HG02884 (cell line): ENCODE results near the gene MYO1D.
"Not testable (repeated sequence)": the region's sequence is repeated elsewhere in the genome, so short reads cannot be mapped to it uniquely, and the experiment has no call there.

Source experiments
- ATAC-seq: cut with Tn5 transposase; IDR thresholded peaks from one replicate; pipeline ENCODE4 v1.9.1; 2021; ENCODE audit warnings: mild to moderate bottlenecking, moderate library complexity; ENCODE audit not compliant: unreplicated experiment

The MYO1D gene

DNA sequence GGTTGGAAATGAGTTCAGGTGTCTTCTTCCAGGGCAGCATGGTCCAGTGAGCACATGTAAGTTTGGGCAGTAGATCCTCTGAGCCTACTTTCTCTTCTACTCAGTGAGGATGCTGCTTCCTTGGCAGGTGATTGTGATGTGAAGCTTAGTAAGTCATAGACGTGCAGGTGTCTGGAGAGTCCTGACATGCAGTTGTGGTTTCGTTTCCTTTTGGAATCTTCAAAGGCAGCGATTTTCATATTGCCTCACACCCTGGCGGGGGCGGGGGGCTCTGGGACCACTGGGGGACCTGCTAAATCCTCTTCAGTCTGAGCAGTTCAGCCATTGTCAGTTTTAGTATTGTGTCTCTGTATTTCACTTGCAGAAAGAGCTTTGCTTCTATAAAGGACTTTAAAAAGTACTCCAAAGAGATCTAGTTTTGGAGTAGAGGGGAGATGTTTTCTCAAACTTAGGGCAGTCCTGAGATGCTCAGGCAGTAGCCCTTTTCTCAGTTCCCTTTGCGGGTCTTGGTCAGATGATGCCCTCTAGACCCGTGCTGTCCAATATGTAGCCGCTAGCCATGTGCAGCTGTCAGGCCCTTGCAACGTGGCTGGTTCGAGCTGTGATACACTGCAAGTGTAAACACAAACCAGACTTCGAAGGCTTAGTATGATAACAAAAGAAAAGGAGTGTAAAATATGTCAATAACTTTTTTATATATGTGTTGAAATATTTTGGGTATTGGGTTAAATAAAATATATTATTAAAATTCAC is 394.2 kb downstream of the MYO1D start:
- ATAC-seq = no peak

DNA sequence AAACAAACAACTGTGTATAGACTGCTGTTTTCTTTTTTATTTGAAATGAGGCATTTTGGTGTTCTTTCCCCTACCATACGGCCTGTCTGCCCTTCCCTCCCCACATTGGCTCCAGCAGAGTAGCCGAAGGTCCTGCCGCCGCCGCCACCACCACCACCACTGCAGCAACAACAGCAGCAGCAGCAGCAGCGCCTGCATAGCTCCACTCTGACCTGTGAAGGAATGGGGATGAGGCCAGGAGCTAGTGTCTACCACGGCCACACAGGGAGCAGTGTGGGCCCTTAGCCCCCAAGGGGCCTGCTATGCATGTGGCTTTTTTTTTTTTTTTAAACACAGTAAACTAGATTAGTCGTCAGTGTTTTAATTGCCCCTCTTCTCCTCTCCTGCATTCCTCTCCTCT is 395.7 kb downstream of the MYO1D start:
- no peak for ATAC-seq

DNA sequence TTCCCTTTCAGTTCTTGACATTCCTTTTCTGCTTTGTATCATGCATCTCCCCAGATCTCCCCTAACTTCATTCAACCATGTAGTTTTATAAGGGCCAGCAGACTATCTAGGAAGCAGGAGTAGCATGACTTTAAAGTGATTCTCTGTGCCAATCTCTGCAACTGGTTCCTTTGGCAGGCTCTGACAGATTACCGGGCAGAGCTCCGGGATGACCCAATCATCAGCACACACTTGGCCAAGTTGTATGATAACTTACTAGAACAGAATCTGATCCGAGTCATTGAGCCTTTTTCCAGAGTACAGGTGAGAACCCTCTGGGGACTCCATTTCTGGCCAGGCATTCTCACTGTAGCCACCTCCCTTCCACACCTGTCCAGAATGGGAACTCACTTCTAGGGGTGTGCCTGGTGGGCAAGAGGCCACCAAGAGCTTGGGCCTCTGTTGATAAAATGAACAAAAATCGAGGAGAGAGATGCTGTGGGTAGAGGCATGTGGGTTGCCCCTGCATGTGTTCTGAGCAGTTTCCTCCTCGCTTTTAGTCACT is 397.8 kb downstream of the MYO1D start:
- ATAC-seq = no peak

DNA sequence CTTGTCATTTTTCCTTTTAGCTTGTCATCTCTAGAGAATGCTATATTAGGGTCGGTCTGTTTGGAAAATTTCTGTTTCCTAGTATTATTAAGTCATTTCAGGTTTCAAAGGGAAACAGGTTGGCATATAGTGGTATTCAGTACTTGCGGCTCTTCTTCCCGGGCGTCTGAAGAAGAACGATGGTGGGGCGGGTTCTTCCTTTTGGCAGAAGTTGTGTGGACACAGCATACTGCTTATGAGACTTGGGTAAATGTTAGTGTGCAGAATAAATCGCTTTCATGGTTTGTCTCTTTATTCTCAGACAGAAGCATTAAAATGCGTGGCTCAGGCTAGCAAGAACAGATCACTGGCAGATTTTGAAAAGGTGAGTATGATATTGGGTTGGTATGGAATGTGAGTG is 399.7 kb downstream of the MYO1D start:
- ATAC-seq = no peak

DNA sequence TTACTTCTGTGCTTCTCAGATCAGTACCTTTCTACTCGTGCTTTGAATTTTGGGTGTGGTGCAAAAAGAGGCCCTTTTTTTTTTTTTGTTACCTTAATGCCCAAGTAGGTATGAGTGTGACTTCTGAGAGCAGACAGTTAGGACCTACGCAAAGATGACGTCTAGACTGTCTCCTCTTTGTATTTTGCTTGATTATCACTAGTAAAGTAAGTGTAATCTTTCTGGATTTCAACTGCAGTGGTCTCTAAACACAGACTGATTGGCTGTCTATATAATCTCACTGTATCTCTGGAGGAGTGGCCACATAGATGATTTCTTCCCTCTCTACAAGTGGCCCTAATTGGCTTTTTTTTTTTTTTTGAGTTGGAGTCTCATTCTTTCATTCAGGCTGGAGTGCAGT is 401.7 kb downstream of the MYO1D start:
- ATAC-seq = no peak

DNA sequence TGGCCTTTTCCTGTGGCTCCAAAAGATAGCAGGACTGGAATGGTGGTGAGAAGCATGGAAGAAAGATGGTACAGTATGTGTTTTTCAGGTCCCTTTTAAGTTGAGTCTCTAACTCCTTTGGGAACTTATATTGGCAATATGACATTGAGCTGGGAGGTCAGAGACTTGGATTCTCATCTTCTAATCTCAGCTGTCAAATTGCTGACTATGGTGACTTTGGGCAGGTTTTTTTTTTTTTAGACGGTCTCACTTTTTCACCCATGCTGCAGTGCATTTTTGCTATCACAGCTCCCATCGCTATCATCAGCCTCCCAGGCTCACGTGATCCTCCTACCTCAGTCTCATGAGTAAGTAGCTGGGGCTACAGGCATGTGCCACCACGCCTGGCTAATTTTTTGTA is 405.3 kb downstream of the MYO1D start:
- no peak for ATAC-seq

DNA sequence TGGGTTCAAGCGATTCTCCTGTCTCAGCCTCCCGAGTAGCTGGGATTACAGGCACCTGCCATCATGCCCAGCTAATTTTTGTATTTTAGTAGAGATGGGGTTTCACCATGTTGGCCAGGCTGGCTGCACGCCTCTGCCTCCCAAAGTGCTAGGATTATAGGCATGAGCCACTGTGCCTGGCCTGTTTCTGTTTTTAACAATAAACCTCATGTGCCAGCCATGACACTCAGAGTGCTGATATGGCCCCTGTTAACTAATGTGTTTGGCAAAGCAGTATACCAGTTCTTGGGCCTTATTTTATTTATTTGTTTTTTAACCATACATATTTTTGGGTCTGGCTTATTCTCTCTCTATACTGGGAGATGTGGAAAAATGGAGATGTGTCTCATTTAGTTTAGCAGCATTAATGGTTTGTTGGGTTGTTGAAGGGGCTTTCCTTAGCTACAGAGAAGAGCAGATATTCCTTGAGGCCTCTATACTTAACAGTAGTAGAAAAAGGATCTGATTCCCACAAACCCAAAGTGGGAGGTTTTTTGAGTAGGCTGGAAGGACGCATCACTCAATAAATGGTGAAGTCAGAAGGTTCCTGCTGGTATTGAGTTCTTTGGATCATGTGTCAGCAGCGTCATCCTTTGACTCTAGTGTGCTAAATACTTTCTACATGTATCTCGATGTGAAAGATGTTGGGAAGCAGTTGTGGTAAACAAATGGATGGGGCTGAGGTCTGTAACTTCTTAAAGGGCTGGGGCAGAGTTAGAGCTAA is 406.3 kb downstream of the MYO1D start:
- ATAC-seq = no peak

DNA sequence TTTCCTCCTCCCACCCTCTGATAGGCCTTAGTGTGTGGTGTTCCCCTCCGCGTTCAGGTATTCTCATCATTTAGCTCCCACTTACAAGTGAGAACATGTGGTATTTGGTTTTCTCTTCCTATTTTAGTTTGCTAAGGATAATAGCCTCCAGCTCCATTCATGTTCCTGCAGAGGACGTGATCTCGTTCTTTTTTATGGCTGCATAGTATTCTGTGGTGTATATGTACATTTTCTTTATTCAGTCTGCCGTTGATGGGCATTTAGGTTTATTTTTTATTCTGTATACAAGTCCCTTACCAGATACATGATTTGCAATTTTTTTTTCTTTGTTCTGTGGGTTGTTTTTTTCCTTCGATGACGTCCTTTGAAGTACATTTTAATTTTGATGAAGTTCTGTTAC is 409.0 kb downstream of the MYO1D start:
- ATAC-seq = no peak

DNA sequence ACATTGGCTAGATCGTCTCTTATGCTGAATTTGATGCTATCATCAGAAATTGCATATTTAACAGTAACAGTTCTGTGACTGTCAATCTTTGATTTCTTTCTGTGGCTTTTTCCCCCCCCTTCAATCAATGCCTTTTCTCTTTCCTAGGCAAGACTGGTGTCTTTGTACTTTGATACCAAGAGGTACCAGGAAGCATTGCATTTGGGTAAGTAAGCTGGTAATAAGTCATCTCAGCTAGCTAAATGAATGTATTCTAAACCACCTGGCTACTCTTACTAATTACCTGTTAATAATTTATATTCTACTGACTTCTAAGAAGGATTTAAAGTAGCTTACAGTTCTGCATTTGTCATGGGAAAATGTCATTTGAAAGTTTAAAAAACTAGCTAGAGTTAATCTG is 412.6 kb downstream of the MYO1D start:
- no peak for ATAC-seq

DNA sequence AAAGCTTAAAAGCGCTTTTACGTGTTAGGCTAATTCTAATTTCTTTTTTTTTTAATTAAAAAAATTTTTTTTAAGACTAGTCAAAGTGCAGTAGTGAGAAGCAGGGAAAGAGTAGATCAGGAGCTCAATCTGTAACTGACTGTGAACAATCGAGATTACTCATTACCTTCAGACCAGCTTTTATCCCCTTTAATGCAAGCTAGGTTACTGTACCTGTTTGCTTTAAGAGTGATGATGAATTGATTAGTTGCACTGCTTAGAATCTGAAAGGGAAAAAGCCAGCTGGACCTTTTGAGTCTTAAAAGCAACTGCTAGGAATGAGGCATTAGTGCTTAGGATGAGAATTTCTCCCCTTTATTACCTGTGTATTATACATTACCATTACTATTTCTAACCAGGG is 413.6 kb downstream of the MYO1D start:
- ATAC-seq = no peak

DNA sequence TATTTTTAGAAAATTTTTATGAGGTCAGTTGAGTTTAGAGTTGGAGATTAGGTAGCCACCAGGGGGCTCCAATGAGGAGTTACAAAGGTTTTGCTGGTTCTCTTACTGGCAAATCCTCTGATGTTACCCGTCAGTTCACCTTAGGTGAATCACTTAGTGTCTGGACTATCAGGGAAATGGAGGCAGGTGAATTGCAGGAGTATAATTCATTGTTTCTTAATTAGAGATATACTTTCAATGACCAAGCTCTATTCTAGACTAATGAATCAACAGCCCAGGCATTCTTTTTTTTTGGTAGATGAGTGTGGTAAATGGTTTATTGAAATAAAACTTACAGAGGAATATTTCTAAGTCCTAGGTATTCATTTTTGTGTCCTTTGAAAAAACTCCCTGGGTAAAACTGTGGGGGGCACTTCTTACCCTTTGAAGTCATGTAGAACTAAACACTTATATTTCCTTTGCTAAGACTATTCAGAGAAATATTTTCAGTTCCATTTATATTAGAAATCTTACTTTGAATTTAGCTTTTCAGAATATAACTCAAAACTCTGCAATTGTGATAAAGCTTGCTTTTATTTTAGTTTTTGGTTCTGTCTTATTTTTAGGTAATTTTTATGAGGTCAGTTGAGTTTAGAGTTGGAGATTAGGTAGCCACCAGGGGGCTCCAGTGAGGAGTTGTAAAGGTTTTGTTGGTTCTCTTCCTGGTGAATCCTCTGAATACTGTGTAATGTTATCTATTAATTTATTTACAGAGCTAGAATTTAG is 414.9 kb downstream of the MYO1D start:
- ATAC-seq = no peak

DNA sequence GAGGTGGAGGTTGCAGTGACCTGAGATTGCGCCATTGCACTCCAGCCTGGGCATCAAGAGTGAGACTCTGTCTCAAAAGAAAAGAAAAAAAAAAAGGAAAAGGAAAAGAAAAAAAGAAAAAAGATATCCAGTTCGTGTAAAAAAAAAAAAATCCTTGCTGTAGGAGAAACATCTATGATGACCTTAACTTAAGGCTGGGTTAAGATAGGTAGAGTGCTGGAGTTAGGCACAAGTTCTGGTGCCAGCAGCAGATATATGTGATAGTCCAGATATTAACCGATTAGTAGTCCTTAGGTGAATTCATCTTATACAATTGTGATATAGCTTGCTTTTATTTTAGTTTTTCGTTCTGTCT is 415.4 kb downstream of the MYO1D start:
- ATAC-seq = no peak

DNA sequence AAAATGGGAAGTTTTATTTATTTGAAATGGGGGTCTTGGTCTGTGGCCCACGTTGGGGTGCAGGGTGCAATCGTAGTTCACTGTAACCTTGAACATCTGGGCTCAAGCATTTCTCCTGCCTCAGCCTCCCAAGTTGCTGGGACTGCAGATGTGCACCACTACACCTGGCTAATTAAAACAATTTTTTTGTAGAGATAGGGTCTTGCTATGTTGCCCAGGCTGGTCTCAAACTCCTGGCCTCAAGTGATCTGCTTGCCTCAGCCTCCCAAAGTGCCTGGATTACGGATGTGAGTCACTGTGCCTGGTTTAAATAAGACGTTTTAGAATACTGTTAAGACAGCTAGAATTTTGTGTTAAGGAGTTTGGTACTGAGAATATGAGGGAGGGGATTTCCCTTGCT is 416.9 kb downstream of the MYO1D start:
- no peak for ATAC-seq

DNA sequence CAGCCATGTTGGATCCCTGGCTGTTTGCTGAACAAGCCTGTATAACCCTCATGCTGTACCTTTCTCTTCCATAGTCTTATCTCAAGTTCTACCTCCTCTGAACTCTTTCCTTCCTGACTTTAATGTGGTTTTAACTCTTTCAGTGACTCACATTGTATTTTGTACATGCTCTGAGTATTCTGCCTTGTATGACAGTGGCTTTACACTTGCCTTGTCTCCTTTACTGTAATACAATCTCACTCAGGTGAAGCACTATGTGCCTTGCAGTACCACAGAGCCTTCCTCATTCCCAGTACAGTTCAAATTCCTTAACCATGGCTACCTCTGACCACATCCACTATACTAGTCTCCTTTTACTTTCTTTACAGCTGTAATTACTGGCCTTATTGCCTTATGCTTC is 418.6 kb downstream of the MYO1D start:
- no peak for ATAC-seq

DNA sequence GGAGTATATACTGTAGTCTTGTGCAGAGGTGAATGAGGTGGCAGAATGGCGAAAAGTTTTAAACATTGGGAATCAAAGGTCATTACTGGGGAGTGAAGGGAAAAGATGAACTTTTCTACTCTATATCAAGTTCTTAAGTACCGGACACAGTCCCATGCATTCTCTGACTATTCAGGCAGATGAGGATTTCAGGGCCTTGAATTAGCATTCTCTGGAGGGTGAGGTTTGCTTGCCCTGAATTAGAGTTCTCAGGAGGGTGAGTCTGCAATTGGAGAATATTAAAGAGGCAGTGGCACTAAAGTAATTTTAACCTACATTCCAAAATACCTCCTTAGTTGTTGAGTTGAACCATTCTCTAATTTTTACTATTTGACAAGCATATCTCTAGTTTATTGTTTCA is 423.6 kb downstream of the MYO1D start:
- no peak for ATAC-seq

DNA sequence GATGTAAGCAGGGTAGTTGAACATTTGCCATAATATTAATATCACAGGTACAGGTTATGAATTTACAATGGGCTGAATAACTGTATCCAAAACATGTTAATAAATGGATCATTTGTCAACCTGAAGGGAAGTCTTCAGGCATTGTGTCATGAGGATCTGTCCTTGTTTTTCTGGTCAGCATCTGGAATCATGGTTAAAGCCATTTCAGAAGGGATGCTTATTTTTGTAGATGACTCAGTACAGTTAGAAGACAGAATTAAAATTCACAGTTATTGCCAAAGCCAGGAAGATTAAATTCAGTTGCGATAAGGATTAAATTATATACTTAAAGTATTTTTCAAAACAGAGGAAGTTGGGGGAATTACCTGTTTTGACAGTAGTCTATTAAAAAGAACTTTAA is 424.6 kb downstream of the MYO1D start:
- no peak for ATAC-seq

DNA sequence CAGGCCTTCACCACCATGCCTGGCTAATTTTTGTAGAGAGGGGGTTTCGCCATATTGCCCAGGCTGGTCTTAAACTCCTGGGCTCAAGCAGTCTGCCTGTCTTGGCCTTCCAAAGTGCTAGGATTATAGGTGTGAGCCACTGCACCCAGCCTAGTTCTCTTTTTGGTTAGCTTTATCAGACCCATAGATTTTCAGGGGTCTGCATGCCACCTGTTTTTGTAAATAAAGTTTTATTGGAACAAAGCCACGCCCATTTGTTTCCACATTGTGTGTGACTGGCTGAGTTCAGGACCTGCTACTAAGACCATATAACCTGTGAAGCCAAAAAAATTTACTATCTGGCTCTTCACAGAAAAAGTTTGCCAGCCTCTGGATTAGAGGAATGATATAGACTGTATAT is 425.0 kb downstream of the MYO1D start:
- ATAC-seq = no peak

DNA sequence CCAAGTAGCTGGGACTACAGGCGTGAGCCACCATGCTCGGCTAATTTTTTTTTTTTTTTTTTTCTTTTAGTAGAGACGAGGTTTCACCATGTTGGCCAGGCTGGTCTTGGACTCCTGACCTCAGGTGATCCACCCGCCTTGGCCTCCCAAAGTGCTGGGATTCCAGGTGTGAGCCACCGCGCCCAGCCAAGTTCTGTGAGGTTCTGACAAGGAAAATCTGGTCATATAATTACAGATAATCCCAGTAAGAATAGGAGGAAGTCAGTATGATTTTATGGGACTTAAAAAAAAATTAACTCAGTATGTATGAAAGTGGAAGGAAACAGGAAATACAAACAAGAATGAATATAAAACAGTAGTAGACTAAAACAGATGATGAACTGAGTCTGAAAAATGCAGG is 426.5 kb downstream of the MYO1D start:
- not testable (repeated sequence) for ATAC-seq

DNA sequence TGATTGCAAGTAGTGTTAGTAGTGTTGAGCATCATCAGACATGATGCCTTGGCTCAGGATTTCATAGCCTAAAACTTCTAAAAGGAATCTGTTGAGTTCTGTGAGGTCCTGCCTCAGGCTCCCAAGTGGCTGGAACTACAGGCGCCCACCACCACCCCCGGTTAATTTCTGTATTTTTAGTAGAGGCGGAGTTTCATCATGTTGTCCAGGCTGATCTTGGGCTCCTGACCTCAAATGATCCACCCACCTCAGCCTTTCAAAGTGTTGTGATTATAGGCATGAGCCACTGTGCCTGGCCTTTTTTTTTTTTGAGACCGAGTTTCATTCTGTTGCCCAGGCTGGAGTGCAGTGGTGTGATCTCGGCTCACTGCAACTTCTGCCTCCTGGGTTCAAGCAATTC is 427.0 kb downstream of the MYO1D start:
- ATAC-seq = no peak

DNA sequence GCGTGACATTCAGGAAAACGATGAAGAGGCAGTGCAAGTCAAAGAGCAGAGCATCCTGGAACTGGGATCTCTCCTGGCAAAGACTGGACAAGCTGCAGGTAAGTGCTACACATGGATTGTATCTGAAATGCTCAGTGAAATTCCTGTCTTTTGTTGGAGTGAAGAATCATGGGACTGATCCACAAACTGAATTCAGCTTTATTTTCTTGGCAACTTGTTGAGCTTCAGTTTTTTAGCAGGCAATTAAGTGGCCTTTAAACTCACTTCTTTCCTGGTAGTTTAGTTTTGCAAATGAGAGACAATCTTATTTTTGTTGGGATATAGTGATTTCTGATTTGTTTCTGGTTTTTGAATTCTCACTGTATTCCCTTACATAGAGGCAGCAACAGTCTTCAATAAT is 430.0 kb downstream of the MYO1D start:
- no peak for ATAC-seq

DNA sequence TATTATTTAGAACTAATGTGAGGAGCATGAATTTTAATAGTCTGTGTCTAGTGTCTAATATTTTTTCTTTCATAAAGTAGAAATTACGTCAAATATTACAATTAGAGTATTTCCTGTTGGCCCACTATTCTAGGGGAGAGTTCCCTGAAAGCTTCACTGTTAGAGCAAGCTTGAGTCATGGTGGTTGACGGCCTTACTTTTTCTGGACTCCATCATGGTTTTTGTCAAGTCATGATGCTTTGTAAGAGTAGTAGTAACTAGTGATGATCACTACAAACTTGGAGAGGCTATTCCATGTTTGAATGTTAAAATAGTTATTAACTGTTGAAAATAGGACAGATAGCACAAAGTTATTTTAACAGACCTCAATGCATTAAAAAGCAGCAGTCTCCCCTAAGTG is 431.0 kb downstream of the MYO1D start:
- no peak for ATAC-seq

DNA sequence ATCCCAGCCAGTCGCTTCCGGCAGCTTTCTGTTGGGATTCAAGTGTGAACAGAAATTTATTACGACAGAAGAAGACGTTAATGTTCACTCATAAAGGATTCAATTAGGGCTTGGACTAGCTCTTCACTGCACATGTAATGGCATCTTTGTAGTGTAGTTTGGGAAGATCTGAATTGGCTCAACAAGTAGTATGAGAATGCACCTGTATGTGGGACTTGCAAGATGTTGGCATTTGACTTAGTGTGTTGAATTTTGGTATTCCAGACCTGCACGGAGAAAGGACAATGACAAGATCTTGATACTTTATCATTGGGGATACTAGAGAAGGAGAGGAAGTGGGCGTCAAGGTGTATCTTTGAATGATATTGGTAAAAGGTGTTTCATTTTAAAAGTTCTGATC is 431.4 kb downstream of the MYO1D start:
- ATAC-seq = no peak
